Loucy (cell line): ENCODE measurements around the gene PGRMC2.

ENCODE experiments used
- H2AFZ ChIP-seq: fragments of 200-600 bp; sonication (generic); 2 replicates; pipeline ENCODE4 v1.6.0; 2016; ENCODE audit warnings: antibody characterized with exemption, mild to moderate bottlenecking, low read length, moderate library complexity
- H3F3A ChIP-seq: fragments of 200-600 bp; 2 replicates; pipeline ENCODE4 v1.6.0; 2016; ENCODE audit warnings: antibody characterized with exemption, low read depth, mild to moderate bottlenecking
- H3K27me3 ChIP-seq: fragments of 200-600 bp; sonication (generic); 2 replicates; pipeline ENCODE4 v1.6.1; 2014; ENCODE audit warnings: low read length, mild to moderate bottlenecking; ENCODE audit not compliant: insufficient read depth, poor library complexity, severe bottlenecking
- H3K36me3 ChIP-seq: fragments of 200-600 bp; sonication (generic); 2 replicates; pipeline ENCODE4 v1.6.1; 2016; ENCODE audit warnings: low read length; ENCODE audit not compliant: insufficient read depth
- H3K4me1 ChIP-seq: fragments of 200-600 bp; sonication (generic); 2 replicates; pipeline ENCODE4 v1.5.1; 2014; ENCODE audit warnings: low read length, mild to moderate bottlenecking; ENCODE audit not compliant: insufficient read depth, poor library complexity, severe bottlenecking
- H3K4me2 ChIP-seq: fragments of 200-600 bp; sonication (generic); 2 replicates; pipeline ENCODE4 v1.6.0; 2014; ENCODE audit warnings: antibody characterized with exemption, low read length, low read depth, mild to moderate bottlenecking; ENCODE audit not compliant: poor library complexity, severe bottlenecking
- H3K4me3 ChIP-seq: fragments of 200-600 bp; sonication (generic); 2 replicates; pipeline ENCODE4 v1.5.1; 2014; ENCODE audit warnings: low read length, mild to moderate bottlenecking, mixed read lengths; ENCODE audit not compliant: poor library complexity, severe bottlenecking
- H3K79me2 ChIP-seq: fragments of 200-600 bp; sonication (generic); 2 replicates; pipeline ENCODE4 v1.6.1; 2014; ENCODE audit warnings: low read length; ENCODE audit not compliant: insufficient read depth
- H3K9ac ChIP-seq: fragments of 200-600 bp; sonication (generic); 2 replicates; pipeline ENCODE4 v1.6.0; 2014; ENCODE audit warnings: mild to moderate bottlenecking, low read depth, low read length, moderate library complexity; ENCODE audit not compliant: poor library complexity, severe bottlenecking
- H3K9me2 ChIP-seq: fragments of 200-600 bp; sonication (generic); replicated peaks from 2 replicates; pipeline ENCODE4 v1.6.1; 2016; ENCODE audit warnings: low read depth, low read length, mixed read lengths
- H3K9me3 ChIP-seq: fragments of 200-600 bp; sonication (generic); 2 replicates; pipeline ENCODE4 v1.6.1; 2014; ENCODE audit warnings: mild to moderate bottlenecking, antibody characterized with exemption, low read length, low read depth; ENCODE audit not compliant: insufficient read depth
- H4K20me1 ChIP-seq: fragments of 200-600 bp; sonication (generic); 2 replicates; pipeline ENCODE4 v1.6.0; 2014; ENCODE audit warnings: antibody characterized with exemption, low read length, mild to moderate bottlenecking; ENCODE audit not compliant: insufficient read depth, poor library complexity, severe bottlenecking
- CTCF ChIP-seq: fragments of 200-600 bp; sonication (generic); conservative IDR thresholded peaks from 2 replicates; pipeline ENCODE4 v1.5.1; 2014; ENCODE audit warnings: mild to moderate bottlenecking, antibody characterized with exemption, low read length
- EZH2phosphoT487 ChIP-seq: fragments of 200-600 bp; IDR thresholded peaks from 2 replicates; pipeline ENCODE4 v1.6.1; 2018; ENCODE audit warnings: antibody characterized with exemption, mild to moderate bottlenecking, moderate library complexity, borderline replicate concordance

The PGRMC2 gene

GRCh38 chr4:128328106-128328505 lies 40.5 kb upstream of the PGRMC2 start:
- H3K9me2 ChIP-seq, result no peaks in the 10 kb centered on the region
- H3K9me3 ChIP-seq, result no peaks in the 10 kb centered on the region
- H3K27me3 ChIP-seq, result no peaks in the 10 kb centered on the region
- no peaks in the 10 kb centered on the region for H4K20me1 ChIP-seq
- H3K4me1 ChIP-seq, result no peaks in the 10 kb centered on the region
- TF ChIP-seq CTCF, result no peak
- TF ChIP-seq EZH2phosphoT487, result no peak
- no peak overlapping the region for H2AFZ ChIP-seq
- H3F3A ChIP-seq, result no peaks in the 10 kb centered on the region
- H3K36me3 ChIP-seq, result no peaks in the 10 kb centered on the region
- no peaks in the 10 kb centered on the region for H3K79me2 ChIP-seq
- H3K4me2 ChIP-seq, result no peak overlapping the region
- no peak overlapping the region for H3K9ac ChIP-seq
- no peak overlapping the region for H3K4me3 ChIP-seq

GRCh38 chr4:128323401-128323800 lies 35.8 kb upstream of the PGRMC2 start:
- Histone ChIP-seq H3K36me3 (no peaks in the 10 kb centered on the region), H3K9ac (no peak overlapping the region), H3K4me1 (no peaks in the 10 kb centered on the region), H3K27me3 (no peaks in the 10 kb centered on the region), H4K20me1 (no peaks in the 10 kb centered on the region), H3F3A (no peaks in the 10 kb centered on the region), H3K4me2 (no peak overlapping the region), H2AFZ (no peak overlapping the region), H3K79me2 (no peaks in the 10 kb centered on the region), H3K9me2 (no peaks in the 10 kb centered on the region), H3K9me3 (no peaks in the 10 kb centered on the region), H3K4me3 (no peak overlapping the region)
- TF ChIP-seq CTCF, result no peak
- TF ChIP-seq EZH2phosphoT487, result no peak

GRCh38 chr4:128322986-128323385 lies 35.4 kb upstream of the PGRMC2 start:
- no peaks in the 10 kb centered on the region for H3K79me2 ChIP-seq
- no peaks in the 10 kb centered on the region for H4K20me1 ChIP-seq
- no peaks in the 10 kb centered on the region for H3K9me3 ChIP-seq
- no peaks in the 10 kb centered on the region for H3K36me3 ChIP-seq
- no peak overlapping the region for H3K4me2 ChIP-seq
- H3K4me1 ChIP-seq, result no peaks in the 10 kb centered on the region
- H3F3A ChIP-seq, result no peaks in the 10 kb centered on the region
- no peak overlapping the region for H3K9ac ChIP-seq
- no peaks in the 10 kb centered on the region for H3K27me3 ChIP-seq
- H2AFZ ChIP-seq, result no peak overlapping the region
- no peak overlapping the region for H3K4me3 ChIP-seq
- no peaks in the 10 kb centered on the region for H3K9me2 ChIP-seq
- TF ChIP-seq CTCF (no peak), EZH2phosphoT487 (no peak)
